CD8-positive, alpha-beta memory T cell (primary cell): ENCODE results near the gene DNAH7. TPM values are rescaled to one million over a fixed set of nuclear protein-coding genes. Genes with fewer than 3 reads are reported as not detected.

Source experiments
- CTCF ChIA-PET: fragments of 350-600 bp; sonication (Branson Sonifier 250); formaldehyde crosslinking; loops from one replicate; lab custom pipeline; 2021; ENCODE audit warnings: antibody characterized with exemption; lab: Charles Lee
- POLR2A ChIA-PET: fragments of 350-600 bp; sonication (Branson Sonifier 250); formaldehyde crosslinking; loops from one replicate; lab custom pipeline; 2021; ENCODE audit warnings: antibody characterized with exemption; lab: Charles Lee
- DNase-seq, 5 donors: peaks; one replicate each; pipeline versions ENCODE4 v3.0.0 to v3.0.0-alpha.2; 2020 to 2022; ENCODE audit warnings: mixed read lengths in 1 of 5
- H3K27ac ChIP-seq: one replicate; pipeline ENCODE4 v1.7.0; 2013; ENCODE audit warnings: low read depth, mild to moderate bottlenecking, low read length, moderate library complexity
- H3K27me3 ChIP-seq: 2 replicates; pipeline ENCODE4 v1.7.0; 2013; ENCODE audit warnings: low read length, mild to moderate bottlenecking; ENCODE audit not compliant: insufficient read depth, poor library complexity, severe bottlenecking
- H3K36me3 ChIP-seq: 2 replicates; pipeline ENCODE4 v1.7.0; 2013; ENCODE audit warnings: mild to moderate bottlenecking, low read length, moderate library complexity; ENCODE audit not compliant: insufficient read depth
- H3K4me1 ChIP-seq: 2 replicates; pipeline ENCODE4 v1.7.0; 2013; ENCODE audit warnings: mild to moderate bottlenecking, low read length, moderate library complexity; ENCODE audit not compliant: insufficient read depth
- H3K4me3 ChIP-seq: 2 replicates; pipeline ENCODE4 v1.7.0; 2013; ENCODE audit warnings: mild to moderate bottlenecking, low read length
- H3K9me3 ChIP-seq: 2 replicates; pipeline ENCODE4 v1.7.0; 2013; ENCODE audit warnings: mild to moderate bottlenecking, low read length
- H3K27ac Mint-ChIP-seq, 8 donors: one replicate each; pipeline ENCODE4 v1.8.0; 2020 to 2021; ENCODE audit warnings: mixed read lengths in 8 of 8, mild to moderate bottlenecking in 6 of 8, inconsistent platforms in 3 of 8, moderate library complexity in 3 of 8
- H3K27me3 Mint-ChIP-seq, 2 donors: one replicate each; pipeline ENCODE4 v1.8.0; 2020 to 2021; ENCODE audit warnings: mixed read lengths in 2 of 2, mild to moderate bottlenecking in 1 of 2, moderate library complexity in 1 of 2
- H3K36me3 Mint-ChIP-seq, 3 donors: one replicate each; pipeline ENCODE4 v1.8.0; 2020 to 2021; ENCODE audit warnings: mixed read lengths in 3 of 3, inconsistent platforms in 1 of 3, mild to moderate bottlenecking in 1 of 3
- H3K4me1 Mint-ChIP-seq, 3 donors: one replicate each; pipeline ENCODE4 v1.8.0; 2020 to 2021; ENCODE audit warnings: mixed read lengths in 3 of 3, inconsistent platforms in 1 of 3, mild to moderate bottlenecking in 1 of 3
- H3K4me3 Mint-ChIP-seq, 7 donors: one replicate each; pipeline ENCODE4 v1.8.0; 2020 to 2021; ENCODE audit warnings: mixed read lengths in 7 of 7, mild to moderate bottlenecking in 6 of 7, moderate library complexity in 4 of 7, inconsistent platforms in 2 of 7
- H3K9me3 Mint-ChIP-seq, 5 donors: one replicate each; pipeline ENCODE4 v1.8.0; 2020 to 2022; ENCODE audit warnings: mixed read lengths in 5 of 5, mild to moderate bottlenecking in 3 of 5, moderate library complexity in 2 of 5, inconsistent platforms in 1 of 5
- polyA plus RNA-seq: library from polyadenylated mRNA; unstranded; fragments of 300-500 nt; fragmentation: Illumina TruSeq; gene quantifications from one replicate; pipeline ENCODE4 v1.2.3, GENCODE V29; 2021
- total RNA-seq, 2 experiments: library from RNA; stranded (reverse); gene quantifications; one replicate each; pipeline ENCODE4 v1.2.3, GENCODE V29; 2021

The DNAH7 gene
- total and polyA plus RNA-seq, 3 experiments from 2014 or later, result not detected

DNA sequence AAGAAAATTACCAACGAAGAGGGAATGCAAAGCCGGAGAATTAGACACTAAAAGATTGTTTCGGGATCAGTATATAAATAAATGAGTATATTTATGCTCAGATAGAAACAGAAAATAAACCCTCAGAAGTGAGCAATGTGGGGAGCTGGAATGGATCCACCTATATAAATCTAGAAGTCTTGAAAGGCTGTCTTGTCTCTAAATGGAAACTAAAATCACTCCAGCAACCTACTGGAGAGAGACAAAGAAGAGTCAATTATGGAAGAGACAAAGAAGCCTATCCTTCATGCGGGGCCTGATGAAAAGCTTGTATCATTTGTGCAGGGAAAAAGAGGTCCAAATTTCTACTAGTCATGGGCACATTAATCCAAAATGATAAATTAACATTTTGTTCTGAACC lies 158.1 kb downstream of the DNAH7 start:
- CTCF ChIA-PET, result no interaction called here
- H3K36me3 ChIP-seq, result no peaks in the 10 kb centered on the region
- no peak overlapping the region for H3K27ac ChIP-seq
- Mint-ChIP-seq H3K9me3 (no peaks in the 10 kb centered on the region), H3K36me3 (no peaks in the 10 kb centered on the region), H3K27ac (no peak overlapping the region), H3K4me1 (no peaks in the 10 kb centered on the region), H3K27me3 (peaks cover 2 to 18% of the 10 kb centered on the region in 2 donors), H3K4me3 (no peak overlapping the region)
- no peaks in the 10 kb centered on the region for H3K9me3 ChIP-seq
- H3K27me3 ChIP-seq, result no peaks in the 10 kb centered on the region
- H3K4me1 ChIP-seq, result no peaks in the 10 kb centered on the region
- no peak overlapping the region for H3K4me3 ChIP-seq
- POLR2A ChIA-PET, result no interaction called here
- no peak for DNase-seq

DNA sequence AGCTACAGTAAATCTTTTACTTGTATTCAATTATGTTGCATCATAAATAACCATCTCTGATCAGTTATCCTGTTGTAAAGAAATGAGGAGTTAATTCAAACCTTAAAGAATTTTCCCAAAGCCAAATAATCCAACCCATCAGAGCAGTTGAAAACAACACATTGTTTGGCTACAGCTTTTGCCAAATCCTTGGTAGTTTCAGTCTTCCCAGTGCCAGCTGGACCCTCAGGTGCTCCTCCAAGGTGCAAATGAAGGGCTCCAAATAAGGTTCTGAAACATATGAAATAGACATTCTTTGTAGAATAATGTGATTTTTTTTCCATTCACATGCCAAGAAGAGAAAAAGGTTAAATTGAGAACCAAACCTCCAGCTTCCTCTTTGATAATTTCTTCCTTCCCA lies 158.7 kb downstream of the DNAH7 start:
- H3K36me3 Mint-ChIP-seq, result no peaks in the 10 kb centered on the region
- H3K27me3 ChIP-seq, result no peaks in the 10 kb centered on the region
- no peak overlapping the region for H3K4me3 ChIP-seq
- no peaks in the 10 kb centered on the region for H3K4me1 ChIP-seq
- H3K4me1 Mint-ChIP-seq, result no peaks in the 10 kb centered on the region
- H3K9me3 ChIP-seq, result no peaks in the 10 kb centered on the region
- H3K27ac ChIP-seq, result no peak overlapping the region
- no peak overlapping the region for H3K4me3 Mint-ChIP-seq
- no peaks in the 10 kb centered on the region for H3K9me3 Mint-ChIP-seq
- H3K27ac Mint-ChIP-seq, result no peak overlapping the region
- DNase-seq, result no peak
- ChIA-PET POLR2A (no interaction called here), CTCF (no interaction called here)
- peaks cover 2 to 18% of the 10 kb centered on the region in 2 donors for H3K27me3 Mint-ChIP-seq
- H3K36me3 ChIP-seq, result no peaks in the 10 kb centered on the region

DNA sequence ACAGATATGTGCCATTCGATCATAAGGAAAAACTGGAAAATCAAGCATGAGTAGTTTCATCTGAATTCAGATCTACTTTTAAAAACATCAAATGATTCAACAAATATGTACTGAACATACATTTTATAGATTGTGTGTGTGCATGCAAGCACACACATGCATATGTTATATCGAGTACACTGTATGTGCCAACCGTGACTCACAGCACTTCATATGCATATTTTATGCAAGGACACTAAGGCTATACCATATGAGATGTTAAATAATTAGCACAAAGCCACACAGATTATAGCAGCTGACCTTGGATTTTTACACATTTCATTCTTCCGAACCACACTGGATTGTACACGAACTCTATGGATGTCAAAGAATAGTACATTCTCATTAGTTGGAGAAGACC lies 161.2 kb downstream of the DNAH7 start:
- H3K27ac Mint-ChIP-seq, result no peak overlapping the region
- Histone ChIP-seq H3K27me3 (no peaks in the 10 kb centered on the region), H3K36me3 (no peaks in the 10 kb centered on the region), H3K27ac (no peak overlapping the region), H3K4me3 (no peak overlapping the region), H3K9me3 (no peaks in the 10 kb centered on the region), H3K4me1 (no peaks in the 10 kb centered on the region)
- CTCF ChIA-PET, result no interaction called here
- H3K27me3 Mint-ChIP-seq, result peaks cover 2 to 17% of the 10 kb centered on the region in 2 donors
- no peaks in the 10 kb centered on the region for H3K36me3 Mint-ChIP-seq
- DNase-seq, result no peak
- no peak overlapping the region for H3K4me3 Mint-ChIP-seq
- POLR2A ChIA-PET, result no interaction called here
- H3K4me1 Mint-ChIP-seq, result no peaks in the 10 kb centered on the region
- H3K9me3 Mint-ChIP-seq, result no peaks in the 10 kb centered on the region

DNA sequence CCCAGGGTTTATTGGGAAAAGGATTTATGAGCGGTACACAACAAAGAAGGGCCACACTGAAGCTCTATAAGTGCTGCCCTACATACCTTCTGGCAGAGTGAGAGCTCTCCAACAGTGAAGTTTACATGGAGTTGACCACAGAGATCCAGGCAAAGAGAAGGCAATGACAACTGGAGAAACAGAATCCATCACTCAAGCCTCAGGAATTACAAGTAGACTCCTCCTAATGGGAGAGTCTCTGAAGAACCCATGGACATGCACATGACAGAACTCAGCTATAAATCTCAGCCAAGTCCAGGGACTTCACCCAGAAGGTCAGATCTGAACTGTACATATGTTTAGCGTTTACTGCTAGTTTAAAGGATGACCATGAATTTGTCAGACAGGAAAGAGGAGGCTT lies 164.7 kb downstream of the DNAH7 start:
- Mint-ChIP-seq H3K27me3 (peaks cover 5 to 17% of the 10 kb centered on the region in 2 donors), H3K9me3 (no peaks in the 10 kb centered on the region), H3K4me3 (no peak overlapping the region), H3K36me3 (no peaks in the 10 kb centered on the region), H3K27ac (no peak overlapping the region), H3K4me1 (no peaks in the 10 kb centered on the region)
- no peaks in the 10 kb centered on the region for H3K27me3 ChIP-seq
- ChIA-PET POLR2A (no interaction called here), CTCF (no interaction called here)
- H3K4me1 ChIP-seq, result no peaks in the 10 kb centered on the region
- no peak overlapping the region for H3K4me3 ChIP-seq
- H3K9me3 ChIP-seq, result no peaks in the 10 kb centered on the region
- no peak overlapping the region for H3K27ac ChIP-seq
- no peak for DNase-seq
- no peaks in the 10 kb centered on the region for H3K36me3 ChIP-seq

DNA sequence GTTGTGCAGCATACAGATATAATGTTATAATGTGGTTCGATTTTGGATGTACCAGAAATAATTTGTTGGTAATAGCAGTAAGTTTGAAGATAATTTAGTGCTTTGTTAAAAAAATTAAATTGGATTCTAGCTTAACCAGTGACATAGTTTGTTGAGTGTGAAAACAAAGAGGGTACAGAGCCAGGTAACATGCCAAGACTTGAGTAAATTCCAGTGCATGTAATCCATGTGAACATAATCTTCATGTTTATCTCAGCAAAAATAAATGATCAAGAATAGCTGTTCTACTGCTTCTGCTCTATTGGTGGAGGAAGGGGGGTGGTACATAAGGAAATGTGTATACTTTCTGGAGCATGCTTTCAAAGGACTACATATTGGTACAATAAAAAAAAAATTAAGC lies 165.8 kb downstream of the DNAH7 start:
- no peaks in the 10 kb centered on the region for H3K36me3 Mint-ChIP-seq
- no peaks in the 10 kb centered on the region for H3K27me3 ChIP-seq
- no peaks in the 10 kb centered on the region for H3K4me1 Mint-ChIP-seq
- no peaks in the 10 kb centered on the region for H3K9me3 Mint-ChIP-seq
- no peak overlapping the region for H3K4me3 Mint-ChIP-seq
- peaks cover 5 to 19% of the 10 kb centered on the region in 2 donors for H3K27me3 Mint-ChIP-seq
- H3K36me3 ChIP-seq, result no peaks in the 10 kb centered on the region
- H3K27ac Mint-ChIP-seq, result no peak overlapping the region
- CTCF ChIA-PET, result no interaction called here
- no peaks in the 10 kb centered on the region for H3K4me1 ChIP-seq
- H3K27ac ChIP-seq, result no peak overlapping the region
- POLR2A ChIA-PET, result no interaction called here
- H3K9me3 ChIP-seq, result no peaks in the 10 kb centered on the region
- H3K4me3 ChIP-seq, result no peak overlapping the region
- no peak for DNase-seq

DNA sequence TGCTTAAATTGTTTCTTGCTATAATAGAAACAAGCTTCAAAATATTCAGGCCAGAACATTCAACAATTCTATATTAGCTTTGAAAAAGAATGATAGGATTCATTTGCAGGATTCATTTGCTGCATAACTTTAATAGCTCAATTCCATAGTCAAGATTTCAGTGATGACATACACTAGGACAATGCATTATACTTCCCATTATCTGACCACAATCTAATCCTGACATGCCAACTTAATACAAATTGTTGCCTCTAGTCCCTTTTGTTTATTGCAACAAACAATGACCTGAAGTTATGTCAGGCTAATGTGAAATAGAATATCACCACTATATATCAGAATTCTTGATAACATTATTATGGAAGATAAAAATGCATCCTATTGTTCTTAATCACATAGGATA lies 169.4 kb downstream of the DNAH7 start:
- Histone ChIP-seq H3K4me1 (no peaks in the 10 kb centered on the region), H3K4me3 (no peak overlapping the region), H3K27me3 (no peaks in the 10 kb centered on the region), H3K27ac (no peak overlapping the region), H3K9me3 (no peaks in the 10 kb centered on the region), H3K36me3 (no peaks in the 10 kb centered on the region)
- CTCF ChIA-PET, result no interaction called here
- H3K27me3 Mint-ChIP-seq, result peaks cover 4 to 23% of the 10 kb centered on the region in 2 donors
- POLR2A ChIA-PET, result no interaction called here
- no peak overlapping the region for H3K4me3 Mint-ChIP-seq
- no peak for DNase-seq
- no peak overlapping the region for H3K27ac Mint-ChIP-seq
- no peaks in the 10 kb centered on the region for H3K36me3 Mint-ChIP-seq
- no peaks in the 10 kb centered on the region for H3K4me1 Mint-ChIP-seq
- peaks cover 0 to 7% (median 0%) of the 10 kb centered on the region in 5 donors for H3K9me3 Mint-ChIP-seq

DNA sequence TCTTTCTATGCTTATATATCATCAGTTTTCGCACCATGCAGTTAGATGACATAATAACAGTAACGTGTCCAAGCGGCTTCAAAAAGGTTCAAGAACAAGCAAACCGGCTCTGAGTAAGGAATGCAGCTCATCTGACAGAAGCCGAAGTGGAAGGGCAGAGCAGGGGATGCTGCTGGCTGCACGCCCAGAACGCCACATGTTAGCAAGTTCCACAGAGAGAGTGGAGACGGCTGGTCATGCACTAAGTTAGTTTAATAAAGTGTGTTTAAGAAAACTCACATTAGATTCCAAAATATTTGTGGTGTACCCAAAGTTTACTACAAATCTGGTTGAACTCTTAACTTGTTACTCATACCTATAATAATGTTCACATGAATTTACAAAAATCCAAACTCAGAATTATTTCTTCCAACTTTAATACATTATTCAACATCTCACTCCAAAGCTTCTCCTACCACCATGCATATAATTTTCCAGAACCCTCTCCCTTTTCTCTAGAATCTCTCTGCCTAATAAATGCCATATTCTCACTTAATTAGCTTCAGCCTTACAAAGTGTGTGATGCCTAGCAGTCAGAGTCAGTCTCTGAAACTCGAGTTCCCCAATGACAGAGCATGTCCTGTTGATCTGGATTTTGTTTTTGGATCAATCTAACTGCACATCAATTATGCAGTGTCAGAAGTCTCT lies 170.0 kb downstream of the DNAH7 start:
- ChIA-PET POLR2A (no interaction called here), CTCF (no interaction called here)

DNA sequence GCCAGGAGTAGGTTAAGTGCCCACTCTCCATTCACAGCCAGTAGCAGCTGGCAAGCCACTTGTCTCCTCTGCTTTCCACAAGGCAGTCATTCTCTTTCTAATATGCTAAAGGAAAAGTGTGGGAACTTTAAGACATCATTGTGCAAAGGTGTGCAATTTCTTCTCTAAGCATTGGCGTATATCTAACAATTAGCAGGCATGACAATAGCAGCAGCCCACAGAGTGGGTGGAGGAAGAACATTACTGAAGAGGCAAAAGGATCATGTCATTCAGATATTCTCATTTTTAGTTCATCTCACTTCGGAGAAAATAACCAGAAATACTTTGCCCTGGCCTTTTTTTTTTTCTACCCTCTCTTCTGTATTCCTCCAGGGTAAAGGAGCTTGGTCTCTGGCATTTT lies 177.6 kb downstream of the DNAH7 start:
- CTCF ChIA-PET, result no interaction called here
- POLR2A ChIA-PET, result no interaction called here
- H3K27me3 ChIP-seq, result no peaks in the 10 kb centered on the region
- H3K36me3 ChIP-seq, result no peaks in the 10 kb centered on the region
- Mint-ChIP-seq H3K4me1 (no peaks in the 10 kb centered on the region), H3K36me3 (no peaks in the 10 kb centered on the region), H3K27me3 (peaks cover 10 to 13% of the 10 kb centered on the region in 2 donors), H3K27ac (no peak overlapping the region), H3K9me3 (peaks cover 0 to 5% (median 0%) of the 10 kb centered on the region in 5 donors), H3K4me3 (no peak overlapping the region)
- H3K4me3 ChIP-seq, result no peak overlapping the region
- H3K4me1 ChIP-seq, result no peaks in the 10 kb centered on the region
- no peaks in the 10 kb centered on the region for H3K9me3 ChIP-seq
- H3K27ac ChIP-seq, result no peak overlapping the region
- no peak for DNase-seq

More for the DNA sequence above, 170.0 kb downstream of the DNAH7 start:
- Mint-ChIP-seq H3K27me3 (peaks cover 4 to 21% of the 10 kb centered on the region in 2 donors), H3K36me3 (no peaks in the 10 kb centered on the region), H3K4me3 (no peak overlapping the region), H3K27ac (no peak overlapping the region), H3K9me3 (peaks cover 0 to 7% (median 0%) of the 10 kb centered on the region in 5 donors), H3K4me1 (no peaks in the 10 kb centered on the region)
- no peak for DNase-seq
- H3K27me3 ChIP-seq, result no peaks in the 10 kb centered on the region
- no peaks in the 10 kb centered on the region for H3K4me1 ChIP-seq
- no peak overlapping the region for H3K27ac ChIP-seq
- H3K36me3 ChIP-seq, result no peaks in the 10 kb centered on the region
- no peak overlapping the region for H3K4me3 ChIP-seq
- no peaks in the 10 kb centered on the region for H3K9me3 ChIP-seq
